Measurements from ENCODE around the gene MALRD1. TPM values are rescaled to one million over a fixed set of nuclear protein-coding genes. Genes with fewer than 3 reads are reported as not detected.
"Not testable (repeated sequence)": the region's sequence is repeated elsewhere in the genome, so short reads cannot be mapped to it uniquely, and the experiment has no call there.

The MALRD1 gene
- total RNA-seq, 4 donors from 2014 or later = 0.33 to 7.5 (median 1.1) TPM

DNA sequence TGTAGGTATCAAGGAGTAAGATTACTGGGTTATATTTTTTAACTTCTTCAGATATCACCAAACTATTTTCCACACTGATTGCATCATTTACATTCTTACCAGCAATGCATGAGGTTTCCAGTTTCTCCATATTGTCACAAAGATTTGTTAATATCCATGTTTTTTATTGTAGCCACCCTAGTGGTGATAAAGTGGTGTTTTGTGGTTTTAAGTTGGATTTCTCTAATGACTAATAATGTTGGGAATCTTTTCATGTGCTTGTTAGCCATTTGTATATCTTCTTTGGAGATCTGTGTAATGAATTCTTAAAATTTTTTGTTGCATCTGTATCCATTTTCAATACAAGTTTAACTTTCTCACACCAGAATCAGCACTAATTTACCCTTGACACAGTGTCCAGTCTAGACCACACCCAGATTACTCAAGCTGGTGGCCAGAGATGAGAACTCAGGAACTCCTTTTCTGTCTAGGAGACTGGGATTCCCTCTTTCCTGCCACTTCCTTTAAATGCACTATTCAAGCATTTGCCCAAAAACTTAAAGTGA is 700.7 kb downstream of the MALRD1 start:
- no peak overlapping the region for H3K27ac ChIP-seq (replicated peaks in 1 of 4)
- no peaks in the 10 kb centered on the region for H3K36me3 ChIP-seq
- H3K27me3 ChIP-seq = no peaks in the 10 kb centered on the region
- no peaks in the 10 kb centered on the region for H3K4me1 ChIP-seq
- H3K4me3 ChIP-seq = no peak overlapping the region
- DNase-seq (ENCODE audit: extremely low spot score) = no peak
- no peaks in the 10 kb centered on the region for H3K9me3 ChIP-seq
- no peak for TF ChIP-seq EP300 (IDR thresholded peaks at IDR 0.05)
- TF ChIP-seq POLR2AphosphoS5 (IDR thresholded peaks at IDR 0.05) = no peak
- TF ChIP-seq CTCF (IDR thresholded peaks at IDR 0.05) = no peak
- no peak for TF ChIP-seq POLR2A (IDR thresholded peaks at IDR 0.05; ENCODE audit: low read depth)
- intact Hi-C loops (cut with DNase I) = no loop called here

DNA sequence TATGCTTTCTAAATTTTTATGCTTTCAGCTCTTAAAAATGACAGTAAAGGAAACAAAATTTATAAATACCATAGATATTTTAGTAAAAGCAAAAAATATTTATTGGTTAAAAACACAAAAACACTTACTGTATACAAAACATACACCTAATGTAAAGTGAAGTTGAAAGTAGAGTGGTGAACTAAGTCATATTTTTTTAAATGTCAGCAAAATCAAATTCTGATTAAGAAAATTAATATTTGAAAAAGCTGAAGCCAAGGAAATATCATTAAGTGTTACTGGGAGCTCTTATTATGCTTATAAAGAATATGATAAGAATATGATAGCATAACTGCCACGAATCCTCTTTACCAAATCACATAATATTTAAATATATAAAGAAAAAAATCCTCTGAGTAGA is 702.4 kb downstream of the MALRD1 start:
- Histone ChIP-seq H3K27me3 (no peaks in the 10 kb centered on the region), H3K9me3 (no peaks in the 10 kb centered on the region), H3K36me3 (no peaks in the 10 kb centered on the region), H3K27ac (replicated peaks in 1 of 4) (no peak overlapping the region), H3K4me1 (no peaks in the 10 kb centered on the region), H3K4me3 (no peak overlapping the region)
- TF ChIP-seq EP300 (IDR thresholded peaks at IDR 0.05) = no peak
- DNase-seq (ENCODE audit: extremely low spot score) = no peak
- 85% methylated on average over 1 of the region's 1 CpG for WGBS
- intact Hi-C loops (cut with DNase I) = no loop called here

DNA sequence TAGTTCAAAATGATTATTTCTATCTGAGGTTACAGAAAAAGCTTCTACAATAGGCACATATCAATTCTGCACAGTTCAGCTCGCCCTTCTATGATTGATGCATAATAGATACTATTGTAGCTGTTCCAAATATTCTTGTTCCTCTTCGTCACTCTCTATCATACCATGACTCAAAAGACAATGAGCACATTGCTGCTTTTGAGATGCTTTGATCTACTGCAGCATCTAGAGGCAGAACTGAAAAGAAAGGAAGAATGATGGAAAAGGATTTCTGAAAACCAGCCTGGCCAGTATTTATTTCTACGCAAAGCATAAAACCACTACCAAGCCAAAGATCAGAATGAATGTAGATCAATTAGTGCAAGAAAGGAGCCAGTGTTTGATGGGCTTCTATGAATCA is 708.3 kb downstream of the MALRD1 start:
- 76% methylated on average over 3 of the region's 3 CpGs for WGBS
- Histone ChIP-seq H3K4me3 (no peak overlapping the region), H3K27ac (replicated peaks in 1 of 4) (no peak overlapping the region), H3K27me3 (no peaks in the 10 kb centered on the region), H3K9me3 (no peaks in the 10 kb centered on the region), H3K4me1 (no peaks in the 10 kb centered on the region), H3K36me3 (no peaks in the 10 kb centered on the region)
- TF ChIP-seq POLR2AphosphoS5 (IDR thresholded peaks at IDR 0.05) = no peak
- no peak for TF ChIP-seq POLR2A (IDR thresholded peaks at IDR 0.05; ENCODE audit: low read depth)
- intact Hi-C loops (cut with DNase I) = no loop called here
- no peak for DNase-seq (ENCODE audit: extremely low spot score)

DNA sequence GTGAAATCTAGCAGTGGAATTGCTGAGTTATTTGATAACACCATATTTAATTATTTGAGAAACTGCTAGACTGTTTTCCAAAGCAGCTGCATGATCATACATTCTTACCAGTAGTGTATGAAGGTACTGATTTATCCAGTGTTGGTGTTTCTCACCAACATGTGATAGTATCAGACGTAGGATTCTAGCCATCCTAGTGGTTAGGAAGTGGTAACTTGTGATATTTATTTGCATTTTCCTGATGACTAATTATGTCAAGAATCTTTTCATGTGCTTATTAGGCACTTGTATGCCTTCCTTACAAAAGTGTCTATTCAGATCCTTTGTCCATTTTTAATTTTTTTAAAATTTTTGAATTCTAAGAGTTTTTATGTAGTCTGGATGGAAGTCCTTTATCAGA is 713.4 kb downstream of the MALRD1 start:
- intact Hi-C loops (cut with DNase I) = no loop called here
- no peaks in the 10 kb centered on the region for H3K9me3 ChIP-seq
- H3K27me3 ChIP-seq = no peaks in the 10 kb centered on the region
- H3K27ac ChIP-seq (replicated peaks in 1 of 4) = no peak overlapping the region
- no peak for TF ChIP-seq POLR2A (IDR thresholded peaks at IDR 0.05; ENCODE audit: low read depth)
- no peak for TF ChIP-seq CTCF (IDR thresholded peaks at IDR 0.05)
- no peak overlapping the region for H3K4me3 ChIP-seq
- DNase-seq (ENCODE audit: extremely low spot score) = no peak
- no peaks in the 10 kb centered on the region for H3K36me3 ChIP-seq
- H3K4me1 ChIP-seq = no peaks in the 10 kb centered on the region
- 78% methylated on average over 1 of the region's 1 CpG for WGBS

DNA sequence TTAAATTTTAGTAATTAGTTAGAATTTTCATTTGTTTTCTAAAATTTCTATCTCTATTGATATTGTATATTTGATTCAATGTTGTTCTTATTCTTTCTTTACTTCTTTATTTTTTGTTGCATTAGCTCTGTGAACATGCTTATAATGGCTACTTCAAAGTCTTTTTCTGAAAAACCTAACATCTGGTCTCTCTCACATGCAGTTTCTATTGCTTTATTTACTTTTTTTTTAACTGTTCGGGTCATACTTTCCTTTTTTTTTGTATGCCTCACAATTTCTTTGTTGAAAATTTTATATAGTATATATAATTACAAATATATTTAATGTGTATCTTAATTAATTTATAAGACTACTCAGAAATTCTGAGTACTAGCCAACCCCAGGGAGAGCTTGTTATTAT is 715.5 kb downstream of the MALRD1 start:
- TF ChIP-seq POLR2A (IDR thresholded peaks at IDR 0.05; ENCODE audit: low read depth) (no peak), POLR2AphosphoS5 (IDR thresholded peaks at IDR 0.05) (no peak), CTCF (IDR thresholded peaks at IDR 0.05) (no peak), EP300 (IDR thresholded peaks at IDR 0.05) (no peak)

DNA sequence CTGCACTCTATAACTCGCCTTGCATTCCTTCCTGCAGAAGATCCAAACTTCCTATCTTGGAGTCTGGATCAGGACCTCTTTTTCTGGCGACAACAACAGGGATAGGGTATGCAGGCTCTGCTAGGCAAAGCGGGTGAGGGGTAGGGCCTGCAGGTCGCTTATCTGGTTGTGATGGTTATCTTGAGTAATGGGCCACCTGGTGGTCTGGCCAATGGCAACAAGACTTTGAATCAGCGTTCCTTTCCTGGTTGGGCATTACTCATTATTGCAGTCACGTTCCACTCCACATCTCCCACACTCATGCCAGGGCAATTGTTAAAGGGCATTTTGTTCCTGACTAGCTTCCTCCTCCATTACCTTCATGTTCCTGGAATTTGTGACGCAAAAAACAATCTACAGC is 719.3 kb downstream of the MALRD1 start:
- Histone ChIP-seq H3K4me3 (no peak overlapping the region), H3K27me3 (no peaks in the 10 kb centered on the region), H3K9me3 (no peaks in the 10 kb centered on the region), H3K36me3 (no peaks in the 10 kb centered on the region), H3K27ac (replicated peaks in 1 of 4) (no peak overlapping the region), H3K4me1 (no peaks in the 10 kb centered on the region)
- intact Hi-C loops (cut with DNase I) = no loop called here
- no peak for DNase-seq (ENCODE audit: extremely low spot score)
- TF ChIP-seq POLR2A (IDR thresholded peaks at IDR 0.05; ENCODE audit: low read depth) (no peak), EP300 (IDR thresholded peaks at IDR 0.05) (no peak), CTCF (IDR thresholded peaks at IDR 0.05) (no peak), POLR2AphosphoS5 (IDR thresholded peaks at IDR 0.05) (no peak)
- 63% methylated on average over 7 of the region's 7 CpGs for WGBS

More for the DNA sequence above, 715.5 kb downstream of the MALRD1 start:
- no peak for DNase-seq (ENCODE audit: extremely low spot score)
- no peaks in the 10 kb centered on the region for H3K27me3 ChIP-seq
- intact Hi-C loops (cut with DNase I) = no loop called here
- no peak overlapping the region for H3K4me3 ChIP-seq
- no peak overlapping the region for H3K27ac ChIP-seq (replicated peaks in 1 of 4)
- WGBS = 58% methylated on average over 1 of the region's 1 CpG
- H3K4me1 ChIP-seq = no peaks in the 10 kb centered on the region
- H3K36me3 ChIP-seq = no peaks in the 10 kb centered on the region
- no peaks in the 10 kb centered on the region for H3K9me3 ChIP-seq

DNA sequence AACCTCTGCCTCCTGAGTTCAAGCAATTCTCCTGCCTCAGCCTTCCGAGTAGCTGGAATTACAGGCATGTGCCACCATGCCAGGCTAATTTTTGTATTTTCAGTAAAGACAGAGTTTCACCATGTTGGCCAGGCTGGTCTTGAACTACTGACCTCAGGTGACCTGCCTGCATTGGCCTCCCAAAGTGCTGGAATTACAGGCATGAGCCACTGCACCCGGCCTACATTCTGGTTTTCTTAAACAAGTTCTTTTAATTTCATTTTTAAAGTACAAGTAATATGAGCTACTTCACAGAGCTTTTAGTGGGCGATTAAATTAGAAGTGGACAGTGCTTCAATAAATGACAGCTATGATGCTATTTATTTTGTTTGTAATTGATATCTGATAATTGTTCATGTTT is 721.2 kb downstream of the MALRD1 start:
- 84% methylated on average over 3 of the region's 3 CpGs for WGBS
- DNase-seq (ENCODE audit: extremely low spot score); H3K9me3 ChIP-seq; intact Hi-C loops (cut with DNase I); H3K27ac ChIP-seq (replicated peaks in 1 of 4); H3K27me3 ChIP-seq; H3K4me1 ChIP-seq; H3K36me3 ChIP-seq; H3K4me3 ChIP-seq: not testable (repeated sequence)
